Neural progenitor cell (in vitro differentiated cells): Measurements from ENCODE around the gene SMARCD3. TPM values are rescaled to one million over a fixed set of nuclear protein-coding genes. Genes with fewer than 3 reads are reported as not detected.

Experiments used
- DNase-seq: peaks from one replicate; pipeline ENCODE4 v3.0.0-alpha.2; 2016; ENCODE audit warnings: low spot score
- H2AFZ ChIP-seq: fragments of 200-600 bp; sonication (generic); replicated peaks from 2 replicates; pipeline ENCODE4 v1.6.1; 2016; ENCODE audit warnings: antibody characterized with exemption
- H3F3A ChIP-seq: fragments of 200-600 bp; sonication (generic); 2 replicates; pipeline ENCODE4 v1.6.1; 2016; ENCODE audit warnings: antibody characterized with exemption, low read depth
- H3K27ac ChIP-seq: fragments of 200-600 bp; sonication (generic); 2 replicates; pipeline ENCODE4 v1.5.1; 2016; ENCODE audit warnings: mild to moderate bottlenecking
- H3K27me3 ChIP-seq: fragments of 200-600 bp; sonication (generic); 2 replicates; pipeline ENCODE4 v1.6.1; 2016; ENCODE audit warnings: mild to moderate bottlenecking, moderate library complexity
- H3K36me3 ChIP-seq: fragments of 200-600 bp; sonication (generic); 2 replicates; pipeline ENCODE4 v1.5.1; 2016
- H3K4me1 ChIP-seq: fragments of 200-600 bp; sonication (generic); 2 replicates; pipeline ENCODE4 v1.6.1; 2016; ENCODE audit warnings: mixed run types
- H3K4me2 ChIP-seq: fragments of 200-600 bp; sonication (generic); 2 replicates; pipeline ENCODE4 v1.6.1; 2016
- H3K4me3 ChIP-seq: fragments of 200-600 bp; sonication (generic); 2 replicates; pipeline ENCODE4 v1.5.1; 2016
- H3K79me2 ChIP-seq: fragments of 200-600 bp; sonication (generic); 2 replicates; pipeline ENCODE4 v1.6.1; 2016; ENCODE audit warnings: low read depth
- H3K9ac ChIP-seq: fragments of 200-600 bp; sonication (generic); 2 replicates; pipeline ENCODE4 v1.6.1; 2016
- H3K9me3 ChIP-seq: fragments of 200-600 bp; sonication (generic); 2 replicates; pipeline ENCODE4 v1.5.1; 2016; ENCODE audit warnings: low read depth
- H4K20me1 ChIP-seq: fragments of 200-600 bp; sonication (generic); 2 replicates; pipeline ENCODE4 v1.6.1; 2016; ENCODE audit warnings: low read depth
- H3K27ac Mint-ChIP-seq: 3 replicates; pipeline ENCODE4 v1.8.0; 2021; ENCODE audit warnings: mixed read lengths
- H3K27me3 Mint-ChIP-seq: 2 replicates; pipeline ENCODE4 v1.8.0; 2022; ENCODE audit warnings: low read depth, mild to moderate bottlenecking, inconsistent platforms, moderate library complexity, mixed read lengths; ENCODE audit not compliant: insufficient read depth
- H3K36me3 Mint-ChIP-seq: 3 replicates; pipeline ENCODE4 v1.8.0; 2021; ENCODE audit warnings: mixed read lengths
- H3K4me1 Mint-ChIP-seq: 3 replicates; pipeline ENCODE4 v1.8.0; 2021; ENCODE audit warnings: mixed read lengths
- H3K4me3 Mint-ChIP-seq: 3 replicates; pipeline ENCODE4 v1.8.0; 2021; ENCODE audit warnings: mild to moderate bottlenecking, moderate library complexity, mixed read lengths
- H3K9me3 Mint-ChIP-seq: 3 replicates; pipeline ENCODE4 v1.8.0; 2020; ENCODE audit warnings: mixed read lengths
- EZH2 ChIP-seq: fragments of 200-600 bp; sonication (generic); IDR thresholded peaks from 2 replicates; pipeline ENCODE4 v1.6.1; 2017; ENCODE audit warnings: antibody characterized with exemption, mild to moderate bottlenecking, moderate library complexity
- EZH2phosphoT487 ChIP-seq: fragments of 200-600 bp; sonication (generic); IDR thresholded peaks from 2 replicates; pipeline ENCODE4 v1.6.1; 2017; ENCODE audit warnings: antibody characterized with exemption
- total RNA-seq: library from RNA; depleted of rRNA; stranded (reverse); fragments of >200 nt; gene quantifications from 2 replicates; pipeline ENCODE4 v1.2.3, GENCODE V29; 2015; ENCODE audit warnings: low replicate concordance
- TF ChIP-seq, protein P1 (sequence below): fragments of 200-600 bp; sonication (generic); IDR thresholded peaks from 2 replicates; pipeline ENCODE4 v1.5.1; 2017; ENCODE audit warnings: antibody characterized with exemption, mild to moderate bottlenecking

The SMARCD3 gene
- total RNA-seq, 1 donor from 2014 or later, result 11.0 TPM

DNA sequence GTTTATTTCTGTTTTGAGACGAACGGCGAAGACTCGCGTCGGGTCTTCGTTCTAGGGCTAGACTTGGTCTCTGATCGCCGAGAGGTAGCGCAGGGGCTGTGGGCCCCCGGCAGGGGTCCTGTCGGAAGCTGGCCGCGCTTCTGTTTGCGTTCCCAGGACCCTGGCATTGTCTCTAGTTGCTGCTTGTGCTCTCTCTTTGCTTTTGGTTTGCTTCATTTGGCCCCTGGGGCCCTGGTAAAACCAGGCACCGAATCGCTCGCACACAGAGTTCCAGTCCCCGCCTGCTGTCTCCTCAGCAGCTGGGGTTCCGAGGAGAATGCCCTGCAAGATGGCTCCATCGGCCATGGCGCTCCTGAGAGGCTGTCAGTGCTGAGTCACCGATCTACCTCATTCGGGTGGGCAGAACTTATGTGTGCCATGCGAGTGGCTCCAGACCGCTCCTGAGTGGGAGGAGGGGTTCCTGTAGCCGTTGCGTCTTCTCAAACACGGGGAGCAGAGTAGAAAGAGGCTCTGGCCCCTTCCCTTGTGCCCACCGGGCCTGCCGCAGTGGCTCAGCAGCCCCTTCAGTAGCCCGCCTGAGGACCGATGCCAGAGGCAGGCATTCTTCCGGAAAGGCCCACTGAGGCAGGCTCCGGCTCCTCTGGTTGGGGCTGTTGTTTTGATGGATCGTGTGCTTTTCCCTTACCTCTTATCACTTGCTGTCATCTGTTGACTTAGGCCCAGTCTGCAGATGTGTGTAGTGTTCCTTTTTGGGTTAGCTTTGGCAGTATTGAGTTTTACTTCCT is 15.4 kb downstream of the SMARCD3 start:
- peak overlapping the region; percentile 37 for H3K27ac Mint-ChIP-seq
- peak overlapping the region; percentile 88 for H3K4me3 ChIP-seq
- H3F3A ChIP-seq, result peaks cover 10% of the 10 kb centered on the region
- peak overlapping the region; percentile 77 for H2AFZ ChIP-seq
- H3K9ac ChIP-seq, result peak overlapping the region; percentile 78
- H3K79me2 ChIP-seq, result peaks cover 26% of the 10 kb centered on the region
- no peaks in the 10 kb centered on the region for H3K9me3 Mint-ChIP-seq
- no peak overlapping the region for H3K27ac ChIP-seq
- H3K27me3 ChIP-seq, result no peaks in the 10 kb centered on the region
- peaks cover 4% of the 10 kb centered on the region for H3K36me3 Mint-ChIP-seq
- H3K4me1 Mint-ChIP-seq, result peaks cover 29% of the 10 kb centered on the region
- H3K36me3 ChIP-seq, result no peaks in the 10 kb centered on the region
- DNase-seq, result peak; percentile 59
- TF ChIP-seq, protein P1, sequence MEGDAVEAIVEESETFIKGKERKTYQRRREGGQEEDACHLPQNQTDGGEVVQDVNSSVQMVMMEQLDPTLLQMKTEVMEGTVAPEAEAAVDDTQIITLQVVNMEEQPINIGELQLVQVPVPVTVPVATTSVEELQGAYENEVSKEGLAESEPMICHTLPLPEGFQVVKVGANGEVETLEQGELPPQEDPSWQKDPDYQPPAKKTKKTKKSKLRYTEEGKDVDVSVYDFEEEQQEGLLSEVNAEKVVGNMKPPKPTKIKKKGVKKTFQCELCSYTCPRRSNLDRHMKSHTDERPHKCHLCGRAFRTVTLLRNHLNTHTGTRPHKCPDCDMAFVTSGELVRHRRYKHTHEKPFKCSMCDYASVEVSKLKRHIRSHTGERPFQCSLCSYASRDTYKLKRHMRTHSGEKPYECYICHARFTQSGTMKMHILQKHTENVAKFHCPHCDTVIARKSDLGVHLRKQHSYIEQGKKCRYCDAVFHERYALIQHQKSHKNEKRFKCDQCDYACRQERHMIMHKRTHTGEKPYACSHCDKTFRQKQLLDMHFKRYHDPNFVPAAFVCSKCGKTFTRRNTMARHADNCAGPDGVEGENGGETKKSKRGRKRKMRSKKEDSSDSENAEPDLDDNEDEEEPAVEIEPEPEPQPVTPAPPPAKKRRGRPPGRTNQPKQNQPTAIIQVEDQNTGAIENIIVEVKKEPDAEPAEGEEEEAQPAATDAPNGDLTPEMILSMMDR, result no peak
- no peak for TF ChIP-seq EZH2phosphoT487
- TF ChIP-seq EZH2, result no peak
- peaks cover 11% of the 10 kb centered on the region for H3K27me3 Mint-ChIP-seq
- peak overlapping the region; percentile 95 for H3K4me2 ChIP-seq
- H3K9me3 ChIP-seq, result no peaks in the 10 kb centered on the region
- peak overlapping the region; percentile 97 for H3K4me3 Mint-ChIP-seq
- H3K4me1 ChIP-seq, result peaks cover 21% of the 10 kb centered on the region
- H4K20me1 ChIP-seq, result peaks cover 16% of the 10 kb centered on the region

DNA sequence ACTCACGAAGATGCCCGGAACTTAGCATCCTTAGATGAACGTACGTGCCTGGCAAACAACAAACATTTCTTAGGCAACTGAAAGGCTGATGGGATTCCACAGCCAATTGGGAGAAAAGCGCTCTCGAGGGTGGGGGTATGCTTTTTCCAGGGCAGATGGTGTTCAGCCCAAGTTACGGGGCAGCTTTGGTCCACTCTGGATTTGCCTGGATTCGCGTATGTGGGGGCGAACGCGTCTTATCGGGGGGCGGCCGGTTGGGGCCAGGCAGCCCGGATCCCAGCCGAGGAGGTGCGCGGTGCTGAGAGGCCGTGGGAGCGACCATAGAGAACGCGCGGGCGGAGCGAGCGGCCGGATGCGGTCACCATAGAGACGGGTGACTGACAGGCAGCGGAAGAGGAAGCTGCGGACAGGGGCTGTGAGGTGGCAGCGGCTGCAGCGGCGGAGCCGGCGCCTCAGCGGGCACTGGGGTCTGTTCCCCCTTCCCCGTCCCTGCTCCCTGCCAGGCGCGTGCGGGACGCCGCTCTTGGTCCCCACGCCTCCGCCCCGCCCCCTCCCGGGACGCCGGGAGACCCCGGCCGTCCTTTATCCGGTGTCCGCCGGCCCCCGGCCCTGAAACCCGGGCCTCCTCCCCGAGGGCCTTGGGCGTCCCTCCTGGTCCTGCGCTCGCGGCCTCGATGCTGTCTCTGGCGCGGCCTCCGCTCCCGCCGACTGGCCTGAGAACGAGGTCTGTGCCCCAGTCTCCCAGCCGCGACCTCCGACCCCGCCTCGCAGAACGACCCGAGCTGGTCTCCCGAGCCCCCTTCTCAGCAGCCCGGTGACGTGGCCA is 16.2 kb downstream of the SMARCD3 start, which contains the start of gene CHPF2:
Gene CHPF2 (plus strand): TSS at position 393 of the 826 bp plus-strand sequence. CDS start 1,529 bp downstream, outside the sequence.
- peaks cover 35% of the 10 kb centered on the region for H3K4me1 Mint-ChIP-seq
- H3K36me3 Mint-ChIP-seq, result peaks cover 4% of the 10 kb centered on the region
- H3K27me3 Mint-ChIP-seq, result peaks cover 11% of the 10 kb centered on the region
- Histone ChIP-seq H3K4me3 (peak within 1 kb of the TSS; percentile 88), H4K20me1 (peaks cover 16% of the 10 kb centered on the region), H3K27me3 (no peaks in the 10 kb centered on the region), H3K4me1 (peaks cover 26% of the 10 kb centered on the region), H3K36me3 (no peaks in the 10 kb centered on the region), H3K9me3 (no peaks in the 10 kb centered on the region), H3K9ac (peak within 1 kb of the TSS; percentile 78), H3K79me2 (peaks cover 26% of the 10 kb centered on the region), H3K4me2 (peak within 1 kb of the TSS; percentile 95), H2AFZ (peak within 1 kb of the TSS; percentile 95), H3F3A (peaks cover 18% of the 10 kb centered on the region), H3K27ac (peak within 1 kb of the TSS; percentile 40)
- peak; percentile 45 for TF ChIP-seq EZH2
- TF ChIP-seq, protein P1, result no peak
- H3K9me3 Mint-ChIP-seq, result no peaks in the 10 kb centered on the region
- peak; percentile 92 for DNase-seq
- peak within 1 kb of the TSS; percentile 97 for H3K27ac Mint-ChIP-seq
- H3K4me3 Mint-ChIP-seq, result peak within 1 kb of the TSS; percentile 98

DNA sequence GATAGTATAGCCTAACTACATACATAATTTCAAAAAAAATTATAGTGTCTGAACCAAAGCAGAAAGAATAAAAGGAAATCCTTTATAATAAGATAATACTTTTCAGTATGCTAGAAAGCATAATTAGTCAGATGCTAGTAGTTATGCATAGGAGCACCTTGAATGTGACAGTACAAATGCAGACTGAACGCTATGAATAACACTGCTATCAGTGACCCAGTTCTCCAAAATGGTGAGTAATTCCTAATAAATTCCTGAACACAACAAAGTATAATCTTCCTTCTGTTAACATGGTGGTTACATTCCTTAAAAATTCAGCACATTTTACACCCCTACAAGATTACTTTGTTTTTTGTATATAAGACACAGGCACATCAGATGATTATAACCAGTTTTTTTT is 17.4 kb downstream of the SMARCD3 start:
- H2AFZ ChIP-seq, result no peak overlapping the region
- TF ChIP-seq EZH2phosphoT487, result no peak
- Mint-ChIP-seq H3K27me3 (peaks cover 11% of the 10 kb centered on the region), H3K4me1 (peaks cover 46% of the 10 kb centered on the region), H3K27ac (no peak overlapping the region), H3K9me3 (no peaks in the 10 kb centered on the region), H3K36me3 (no peaks in the 10 kb centered on the region), H3K4me3 (peak overlapping the region; percentile 98)
- H4K20me1 ChIP-seq, result peaks cover 20% of the 10 kb centered on the region
- peaks cover 19% of the 10 kb centered on the region for H3F3A ChIP-seq
- H3K4me2 ChIP-seq, result peak overlapping the region; percentile 95
- no peak for DNase-seq
- H3K27me3 ChIP-seq, result no peaks in the 10 kb centered on the region
- H3K9ac ChIP-seq, result no peak overlapping the region
- peaks cover 33% of the 10 kb centered on the region for H3K79me2 ChIP-seq
- no peaks in the 10 kb centered on the region for H3K36me3 ChIP-seq
- H3K27ac ChIP-seq, result no peak overlapping the region
- H3K4me3 ChIP-seq, result no peak overlapping the region
- no peaks in the 10 kb centered on the region for H3K9me3 ChIP-seq
- H3K4me1 ChIP-seq, result peaks cover 28% of the 10 kb centered on the region
